Neural progenitor cell (in vitro differentiated cells): ENCODE results near the gene NUDT8. TPM values are rescaled to one million over a fixed set of nuclear protein-coding genes. Genes with fewer than 3 reads are reported as not detected.

Source experiments
- DNase-seq: peaks from one replicate; pipeline ENCODE4 v3.0.0-alpha.2; 2016; ENCODE audit warnings: low spot score
- H2AFZ ChIP-seq: fragments of 200-600 bp; sonication (generic); replicated peaks from 2 replicates; pipeline ENCODE4 v1.6.1; 2016; ENCODE audit warnings: antibody characterized with exemption
- H3F3A ChIP-seq: fragments of 200-600 bp; sonication (generic); 2 replicates; pipeline ENCODE4 v1.6.1; 2016; ENCODE audit warnings: antibody characterized with exemption, low read depth
- H3K27ac ChIP-seq: fragments of 200-600 bp; sonication (generic); 2 replicates; pipeline ENCODE4 v1.5.1; 2016; ENCODE audit warnings: mild to moderate bottlenecking
- H3K27me3 ChIP-seq: fragments of 200-600 bp; sonication (generic); 2 replicates; pipeline ENCODE4 v1.6.1; 2016; ENCODE audit warnings: mild to moderate bottlenecking, moderate library complexity
- H3K36me3 ChIP-seq: fragments of 200-600 bp; sonication (generic); 2 replicates; pipeline ENCODE4 v1.5.1; 2016
- H3K4me1 ChIP-seq: fragments of 200-600 bp; sonication (generic); 2 replicates; pipeline ENCODE4 v1.6.1; 2016; ENCODE audit warnings: mixed run types
- H3K4me2 ChIP-seq: fragments of 200-600 bp; sonication (generic); 2 replicates; pipeline ENCODE4 v1.6.1; 2016
- H3K4me3 ChIP-seq: fragments of 200-600 bp; sonication (generic); 2 replicates; pipeline ENCODE4 v1.5.1; 2016
- H3K79me2 ChIP-seq: fragments of 200-600 bp; sonication (generic); 2 replicates; pipeline ENCODE4 v1.6.1; 2016; ENCODE audit warnings: low read depth
- H3K9ac ChIP-seq: fragments of 200-600 bp; sonication (generic); 2 replicates; pipeline ENCODE4 v1.6.1; 2016
- H3K9me3 ChIP-seq: fragments of 200-600 bp; sonication (generic); 2 replicates; pipeline ENCODE4 v1.5.1; 2016; ENCODE audit warnings: low read depth
- H4K20me1 ChIP-seq: fragments of 200-600 bp; sonication (generic); 2 replicates; pipeline ENCODE4 v1.6.1; 2016; ENCODE audit warnings: low read depth
- H3K27ac Mint-ChIP-seq: 3 replicates; pipeline ENCODE4 v1.8.0; 2021; ENCODE audit warnings: mixed read lengths
- H3K27me3 Mint-ChIP-seq: 2 replicates; pipeline ENCODE4 v1.8.0; 2022; ENCODE audit warnings: low read depth, mild to moderate bottlenecking, inconsistent platforms, moderate library complexity, mixed read lengths; ENCODE audit not compliant: insufficient read depth
- H3K36me3 Mint-ChIP-seq: 3 replicates; pipeline ENCODE4 v1.8.0; 2021; ENCODE audit warnings: mixed read lengths
- H3K4me1 Mint-ChIP-seq: 3 replicates; pipeline ENCODE4 v1.8.0; 2021; ENCODE audit warnings: mixed read lengths
- H3K4me3 Mint-ChIP-seq: 3 replicates; pipeline ENCODE4 v1.8.0; 2021; ENCODE audit warnings: mild to moderate bottlenecking, moderate library complexity, mixed read lengths
- H3K9me3 Mint-ChIP-seq: 3 replicates; pipeline ENCODE4 v1.8.0; 2020; ENCODE audit warnings: mixed read lengths
- CTCF ChIP-seq: fragments of 200-600 bp; sonication (generic); IDR thresholded peaks from 2 replicates; pipeline ENCODE4 v1.5.1; 2017; ENCODE audit warnings: antibody characterized with exemption, mild to moderate bottlenecking
- EZH2 ChIP-seq: fragments of 200-600 bp; sonication (generic); IDR thresholded peaks from 2 replicates; pipeline ENCODE4 v1.6.1; 2017; ENCODE audit warnings: antibody characterized with exemption, mild to moderate bottlenecking, moderate library complexity
- EZH2phosphoT487 ChIP-seq: fragments of 200-600 bp; sonication (generic); IDR thresholded peaks from 2 replicates; pipeline ENCODE4 v1.6.1; 2017; ENCODE audit warnings: antibody characterized with exemption
- total RNA-seq: library from RNA; depleted of rRNA; stranded (reverse); fragments of >200 nt; gene quantifications from 2 replicates; pipeline ENCODE4 v1.2.3, GENCODE V29; 2015; ENCODE audit warnings: low replicate concordance

NUDT8 gene
- total RNA-seq, 1 donor from 2014 or later, result 1.6 TPM

GRCh38 chr11:67652965-67653845 lies 23.5 kb upstream of the NUDT8 start:
- H4K20me1 ChIP-seq, result no peaks in the 10 kb centered on the region
- H3K4me2 ChIP-seq, result no peak overlapping the region
- H3K4me1 ChIP-seq, result peaks cover 8% of the 10 kb centered on the region
- H3K27me3 ChIP-seq, result no peaks in the 10 kb centered on the region
- no peak overlapping the region for H2AFZ ChIP-seq
- H3K79me2 ChIP-seq, result no peaks in the 10 kb centered on the region
- TF ChIP-seq CTCF, result no peak
- TF ChIP-seq EZH2, result no peak
- no peak for TF ChIP-seq EZH2phosphoT487
- no peak overlapping the region for H3K27ac ChIP-seq
- Mint-ChIP-seq H3K36me3 (no peaks in the 10 kb centered on the region), H3K9me3 (peaks cover 16% of the 10 kb centered on the region), H3K27me3 (peaks cover 3% of the 10 kb centered on the region), H3K27ac (no peak overlapping the region), H3K4me3 (no peak overlapping the region), H3K4me1 (peaks cover 11% of the 10 kb centered on the region)
- peaks cover 8% of the 10 kb centered on the region for H3K9me3 ChIP-seq
- peaks cover 12% of the 10 kb centered on the region for H3F3A ChIP-seq
- DNase-seq, result peak; percentile 0
- H3K36me3 ChIP-seq, result no peaks in the 10 kb centered on the region
- no peak overlapping the region for H3K9ac ChIP-seq
- H3K4me3 ChIP-seq, result no peak overlapping the region

- H3K27ac Mint-ChIP-seq, result no peak overlapping the region
- H4K20me1 ChIP-seq, result no peaks in the 10 kb centered on the region
Measured at GRCh38 chr11:67651976-67652781, 22.4 kb upstream of the NUDT8 start.

More at GRCh38 chr11:67651976-67652781, 22.4 kb upstream of the NUDT8 start:
- H3F3A ChIP-seq, result peaks cover 12% of the 10 kb centered on the region
- Mint-ChIP-seq H3K27me3 (peaks cover 6% of the 10 kb centered on the region), H3K4me3 (no peak overlapping the region), H3K4me1 (peaks cover 11% of the 10 kb centered on the region), H3K36me3 (no peaks in the 10 kb centered on the region), H3K9me3 (peaks cover 11% of the 10 kb centered on the region)
- peaks cover 8% of the 10 kb centered on the region for H3K9me3 ChIP-seq
- no peaks in the 10 kb centered on the region for H3K36me3 ChIP-seq
- peak; percentile 0 for DNase-seq
- H3K9ac ChIP-seq, result no peak overlapping the region
- H3K27me3 ChIP-seq, result no peaks in the 10 kb centered on the region
- H3K27ac ChIP-seq, result no peak overlapping the region
- no peak overlapping the region for H3K4me3 ChIP-seq
- TF ChIP-seq EZH2phosphoT487, result no peak
- TF ChIP-seq CTCF, result no peak
- TF ChIP-seq EZH2, result no peak
- peaks cover 8% of the 10 kb centered on the region for H3K4me1 ChIP-seq
- H3K79me2 ChIP-seq, result no peaks in the 10 kb centered on the region
- H2AFZ ChIP-seq, result no peak overlapping the region
- no peak overlapping the region for H3K4me2 ChIP-seq
